Lower leg skin (tissue), 4 donors: ENCODE measurements around the gene DLG5. TPM values are rescaled to one million over a fixed set of nuclear protein-coding genes. Genes with fewer than 3 reads are reported as not detected.

Source experiments
- DNase-seq, 2 donors: peaks; one replicate each; pipeline ENCODE4 v3.0.0-alpha.2; 2019; ENCODE audit warnings: low spot score in 2 of 2
- H3K4me3 ChIP-seq: fragments of 200-600 bp; sonication (generic); 2 replicates; pipeline ENCODE4 v1.5.1; 2017; ENCODE audit warnings: mild to moderate bottlenecking, low read depth; ENCODE audit not compliant: poor library complexity, severe bottlenecking
- POLR2A ChIP-seq, 2 donors: fragments of 450-650 bp; IDR thresholded peaks; one replicate each; pipeline ENCODE4 v1.6.1; 2016 to 2017; ENCODE audit warnings: antibody characterized with exemption in 2 of 2, mild to moderate bottlenecking in 1 of 2, moderate library complexity in 1 of 2
- WGBS, 2 donors: methylation state at CpG; one replicate each; pipeline ENCODE4 v1.1.5; 2018; 5-methylcytosine and 5-hydroxymethylcytosine counted together
- intact Hi-C: fragments of 100-400 bp; cut with DNase I; formaldehyde crosslinking; loops from one replicate; pipeline ENCODE4 v1.15.0; 2023; ENCODE audit warnings: low total_unique reads
- total RNA-seq, 4 donors: library from RNA; depleted of rRNA; stranded (reverse); fragments of >200 nt; gene quantifications; one replicate each; pipeline ENCODE4 v1.1.0, GENCODE V29; 2016
- TF ChIP-seq, protein P1 (sequence below), 3 donors: fragments of 450-650 bp; IDR thresholded peaks; one replicate each; pipeline ENCODE4 v1.5.1; 2016; ENCODE audit warnings: antibody characterized with exemption in 3 of 3, mild to moderate bottlenecking in 3 of 3, moderate library complexity in 2 of 3

Gene DLG5
- total RNA-seq, 4 donors from 2014 or later = 91.9 to 165 (median 103) TPM

DNA sequence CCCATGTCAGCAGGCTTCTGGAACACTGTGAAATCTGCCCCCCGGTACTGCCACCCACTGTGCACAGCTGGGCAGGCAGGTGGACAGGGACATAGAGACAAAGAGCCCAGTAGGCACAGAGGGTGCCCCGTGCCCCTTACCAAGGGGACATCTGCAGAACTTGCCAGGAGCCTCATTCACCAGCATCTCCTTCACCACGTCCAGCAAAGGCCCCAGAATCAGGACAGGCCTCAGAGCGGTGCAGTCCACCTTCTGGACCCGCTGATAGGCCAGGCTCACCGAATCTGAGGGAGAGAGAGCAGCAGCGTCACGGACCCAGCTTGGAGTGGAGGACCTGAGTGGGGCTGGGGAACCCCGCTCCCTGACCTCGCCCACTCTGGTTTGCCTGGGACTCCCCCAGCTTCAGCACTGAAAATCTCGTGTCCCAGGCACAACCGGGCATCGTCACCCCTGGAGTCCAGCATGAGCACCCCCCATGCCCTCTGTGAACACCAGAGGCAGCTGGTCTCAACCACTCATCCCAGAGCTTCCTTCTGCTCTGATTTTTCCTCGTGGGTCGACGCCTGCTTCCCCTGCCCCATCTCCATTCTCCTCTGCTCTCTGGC is 130.1 kb downstream of the DLG5 start:
- DNase-seq = no peak
- TF ChIP-seq, protein P1, sequence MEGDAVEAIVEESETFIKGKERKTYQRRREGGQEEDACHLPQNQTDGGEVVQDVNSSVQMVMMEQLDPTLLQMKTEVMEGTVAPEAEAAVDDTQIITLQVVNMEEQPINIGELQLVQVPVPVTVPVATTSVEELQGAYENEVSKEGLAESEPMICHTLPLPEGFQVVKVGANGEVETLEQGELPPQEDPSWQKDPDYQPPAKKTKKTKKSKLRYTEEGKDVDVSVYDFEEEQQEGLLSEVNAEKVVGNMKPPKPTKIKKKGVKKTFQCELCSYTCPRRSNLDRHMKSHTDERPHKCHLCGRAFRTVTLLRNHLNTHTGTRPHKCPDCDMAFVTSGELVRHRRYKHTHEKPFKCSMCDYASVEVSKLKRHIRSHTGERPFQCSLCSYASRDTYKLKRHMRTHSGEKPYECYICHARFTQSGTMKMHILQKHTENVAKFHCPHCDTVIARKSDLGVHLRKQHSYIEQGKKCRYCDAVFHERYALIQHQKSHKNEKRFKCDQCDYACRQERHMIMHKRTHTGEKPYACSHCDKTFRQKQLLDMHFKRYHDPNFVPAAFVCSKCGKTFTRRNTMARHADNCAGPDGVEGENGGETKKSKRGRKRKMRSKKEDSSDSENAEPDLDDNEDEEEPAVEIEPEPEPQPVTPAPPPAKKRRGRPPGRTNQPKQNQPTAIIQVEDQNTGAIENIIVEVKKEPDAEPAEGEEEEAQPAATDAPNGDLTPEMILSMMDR (IDR thresholded peaks at IDR 0.05) = no peak
- TF ChIP-seq POLR2A (IDR thresholded peaks at IDR 0.05) = no peak
- intact Hi-C loops = no loop called here
- no peak overlapping the region for H3K4me3 ChIP-seq
- 95% methylated on average over 16 of the region's 16 CpGs for WGBS, 2 donors

DNA sequence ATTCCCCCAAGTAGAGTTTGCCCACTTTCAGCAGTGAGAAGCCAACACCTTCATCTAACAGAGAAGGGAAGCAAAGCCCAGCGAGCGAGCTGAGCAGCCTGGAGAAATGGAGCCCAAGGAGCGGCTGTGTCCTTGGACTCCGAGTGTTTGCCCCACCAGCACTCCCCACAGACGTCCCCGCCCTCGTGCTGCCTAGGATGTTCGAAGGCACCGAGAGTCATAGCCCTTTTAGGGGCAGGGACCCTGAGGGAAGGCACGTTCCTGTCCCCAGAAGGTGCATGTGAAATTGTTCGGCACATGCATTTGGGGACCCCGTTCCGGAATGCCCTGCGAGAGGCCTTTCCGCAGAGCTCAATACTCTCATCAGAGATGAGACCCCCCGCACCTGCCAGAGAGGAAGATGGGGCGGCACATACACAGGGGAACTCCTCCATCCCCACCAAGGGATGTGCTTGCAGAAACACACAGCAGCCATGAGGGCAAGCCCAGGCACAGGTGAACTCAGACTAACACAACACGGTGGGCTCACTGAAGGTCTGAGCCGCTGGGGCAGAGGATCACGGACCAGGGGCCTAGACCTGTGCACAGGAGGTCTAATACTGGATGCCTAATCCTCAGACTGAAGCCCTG is 131.0 kb downstream of the DLG5 start:
- 93 to 96% methylated on average over 20 of the region's 20 CpGs for WGBS, 2 donors
- H3K4me3 ChIP-seq = no peak overlapping the region
- intact Hi-C loops = no loop called here
- no peak for TF ChIP-seq POLR2A (IDR thresholded peaks at IDR 0.05)
- TF ChIP-seq, protein P1 (IDR thresholded peaks at IDR 0.05) = no peak
- no peak for DNase-seq

DNA sequence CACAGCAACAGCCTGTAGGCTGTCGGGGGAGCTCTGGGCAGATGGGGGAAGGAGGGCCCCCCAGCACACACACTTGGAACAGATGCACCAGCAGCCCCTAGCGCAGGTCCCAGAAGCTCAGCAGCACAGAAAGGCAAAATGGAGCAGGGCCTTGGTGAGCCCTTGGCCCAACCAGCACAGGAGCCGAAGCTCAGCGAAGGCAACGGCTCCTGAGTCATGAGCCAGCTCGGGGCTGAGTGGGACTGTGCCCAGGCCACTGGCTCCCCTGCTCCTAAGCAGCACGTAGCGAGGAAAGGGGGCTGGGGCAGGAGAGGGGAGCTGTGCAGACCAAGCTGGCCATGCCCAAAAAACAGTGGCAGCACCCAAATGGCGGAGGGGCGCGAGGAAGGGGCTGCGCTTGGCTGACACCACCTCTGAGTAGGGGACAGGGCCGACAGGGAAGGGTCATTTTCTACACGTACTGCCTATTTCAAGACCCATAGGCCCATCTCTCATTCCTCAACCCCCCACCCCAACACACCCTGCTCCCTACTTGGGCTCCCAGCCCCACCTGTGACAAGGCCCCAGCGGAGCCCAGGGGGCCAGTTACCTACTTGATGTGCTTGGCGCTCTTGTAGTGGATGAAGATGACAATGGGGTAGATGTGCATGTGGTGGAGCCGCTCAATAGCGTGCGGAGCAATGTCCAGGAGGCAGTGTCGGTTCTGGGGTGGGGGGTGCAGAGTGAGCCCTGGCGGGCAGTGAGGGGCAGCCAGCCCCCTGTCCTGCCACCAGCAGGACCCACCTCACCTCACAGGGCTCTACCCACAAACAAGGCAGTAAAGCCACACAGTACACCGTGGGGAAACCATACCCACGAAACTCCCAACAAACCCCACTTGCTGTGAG is 132.1 kb downstream of the DLG5 start:
- 93 to 95% methylated on average over 23 of the region's 23 CpGs for WGBS, 2 donors
- no peak for DNase-seq
- intact Hi-C loops = no loop called here
- H3K4me3 ChIP-seq = no peak overlapping the region
- TF ChIP-seq, protein P1 (IDR thresholded peaks at IDR 0.05) = no peak
- TF ChIP-seq POLR2A (IDR thresholded peaks at IDR 0.05) = no peak

DNA sequence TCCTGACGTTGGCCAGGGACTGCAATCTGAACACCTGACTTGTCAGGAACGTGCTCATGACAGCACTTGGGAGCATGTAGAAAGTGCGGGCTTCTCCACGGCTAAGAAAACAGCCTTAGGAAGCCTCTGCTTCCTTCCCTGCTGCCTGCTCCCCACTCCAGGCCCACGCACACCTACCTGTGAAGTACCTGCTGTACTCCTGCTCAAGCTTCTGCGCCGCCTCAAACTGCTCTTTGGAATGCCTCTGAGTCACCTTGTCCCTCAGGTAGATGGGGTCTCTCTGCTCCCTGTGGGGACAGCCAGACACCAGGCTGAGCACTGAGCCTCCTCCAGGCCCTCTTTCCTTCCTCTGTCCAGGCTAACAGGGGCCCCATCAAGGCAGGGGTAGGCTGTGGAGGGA is 132.7 kb downstream of the DLG5 start:
- intact Hi-C loops = no loop called here
- no peak overlapping the region for H3K4me3 ChIP-seq
- TF ChIP-seq POLR2A (IDR thresholded peaks at IDR 0.05) = no peak
- TF ChIP-seq, protein P1 (IDR thresholded peaks at IDR 0.05) = no peak
- WGBS, 2 donors = 87 to 91% methylated on average over 7 of the region's 7 CpGs
- no peak for DNase-seq

DNA sequence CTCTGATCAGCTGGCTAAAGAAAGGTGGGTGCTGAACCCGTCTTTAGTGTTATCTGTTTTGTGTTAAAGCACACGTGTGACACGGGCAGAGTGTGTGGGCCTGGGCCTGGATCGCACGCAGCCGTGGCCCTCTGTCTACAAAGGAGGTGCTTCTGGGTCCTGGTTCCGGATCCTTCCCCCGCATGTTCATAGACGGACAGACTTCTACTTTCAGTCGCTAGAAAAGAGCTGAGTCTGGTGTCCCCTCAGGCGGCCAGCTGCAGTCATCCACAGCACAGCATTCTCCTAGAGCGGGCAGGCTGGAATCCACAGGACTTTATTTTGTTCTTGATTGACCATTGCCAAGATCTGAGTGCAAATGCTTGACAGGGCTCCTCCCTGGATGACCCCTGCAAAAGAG is 134.4 kb downstream of the DLG5 start:
- WGBS, 2 donors = 85 to 94% methylated on average over 12 of the region's 12 CpGs
- intact Hi-C loops = no loop called here
- no peak for TF ChIP-seq POLR2A (IDR thresholded peaks at IDR 0.05)
- TF ChIP-seq, protein P1 (IDR thresholded peaks at IDR 0.05) = no peak
- H3K4me3 ChIP-seq = no peak overlapping the region
- DNase-seq = no peak
